HCT116 (cell line): ENCODE measurements around the gene PZP.

Source experiments
- ELF1 ChIP-seq: IDR thresholded peaks from 2 replicates; pipeline ENCODE4 v1.6.1; 2012; ENCODE audit warnings: low read depth, borderline replicate concordance
- POLR2A ChIP-seq: IDR thresholded peaks from 2 replicates; pipeline ENCODE4 v1.7.0; 2011; ENCODE audit warnings: borderline replicate concordance; ENCODE audit not compliant: insufficient read depth, insufficient read length; ENCODE audit errors: extremely low read depth

- TF ChIP-seq POLR2A (no peak), ELF1 (no peak)
These were observed 63.5 kb downstream of the PZP start for GRCh38 chr12:9144730-9145106.
